IPS-18a (cell line): Measurements from ENCODE around the gene HLA-DQA1.

Experiments
- H3K27ac ChIP-seq: one replicate; pipeline ENCODE4 v1.5.1; 2013; ENCODE audit warnings: low read length
- H3K27me3 ChIP-seq: one replicate; pipeline ENCODE4 v1.6.1; 2013; ENCODE audit warnings: mild to moderate bottlenecking, low read length; ENCODE audit not compliant: control insufficient read depth, insufficient read depth
- H3K36me3 ChIP-seq: one replicate; pipeline ENCODE4 v1.6.1; 2013; ENCODE audit warnings: low read depth, low read length; ENCODE audit not compliant: control insufficient read depth
- H3K4me1 ChIP-seq: one replicate; pipeline ENCODE4 v1.6.1; 2013; ENCODE audit warnings: low read depth, low read length; ENCODE audit not compliant: control insufficient read depth
- H3K4me3 ChIP-seq: one replicate; pipeline ENCODE4 v1.5.1; 2013; ENCODE audit warnings: low read length
- H3K9ac ChIP-seq: one replicate; pipeline ENCODE4 v1.6.1; 2013; ENCODE audit warnings: mild to moderate bottlenecking, low read length, moderate library complexity
- H3K9me3 ChIP-seq: one replicate; pipeline ENCODE4 v1.6.1; 2013; ENCODE audit warnings: low read depth, low read length; ENCODE audit not compliant: control insufficient read depth

Gene HLA-DQA1

GRCh38 chr6:32685603-32686002, 48.4 kb downstream of the HLA-DQA1 start:
- no peaks in the 10 kb centered on the region for H3K36me3 ChIP-seq
- H3K4me1 ChIP-seq = no peaks in the 10 kb centered on the region
- no peak overlapping the region for H3K9ac ChIP-seq
- no peak overlapping the region for H3K4me3 ChIP-seq
- no peak overlapping the region for H3K27ac ChIP-seq
- no peaks in the 10 kb centered on the region for H3K9me3 ChIP-seq
- H3K27me3 ChIP-seq = no peaks in the 10 kb centered on the region

GRCh38 chr6:32689531-32690501, 52.6 kb downstream of the HLA-DQA1 start:
- H3K27ac ChIP-seq = no peak overlapping the region
- H3K9me3 ChIP-seq = no peaks in the 10 kb centered on the region
- no peaks in the 10 kb centered on the region for H3K4me1 ChIP-seq
- no peak overlapping the region for H3K4me3 ChIP-seq
- no peaks in the 10 kb centered on the region for H3K27me3 ChIP-seq
- no peaks in the 10 kb centered on the region for H3K36me3 ChIP-seq
- H3K9ac ChIP-seq = no peak overlapping the region

- Histone ChIP-seq H3K4me3 (no peak overlapping the region), H3K27me3 (no peaks in the 10 kb centered on the region), H3K9me3 (no peaks in the 10 kb centered on the region), H3K36me3 (no peaks in the 10 kb centered on the region), H3K4me1 (no peaks in the 10 kb centered on the region), H3K9ac (no peak overlapping the region), H3K27ac (no peak overlapping the region)
Observed at GRCh38 chr6:32692019-32692418, 54.8 kb downstream of the HLA-DQA1 start.
